Measurements from ENCODE around the gene LILRA2.
"Not testable (repeated sequence)": the region's sequence is repeated elsewhere in the genome, so short reads cannot be mapped to it uniquely, and the experiment has no call there.

Gene LILRA2

GRCh38 chr19:54571715-54572615 is 1.6 kb upstream of the LILRA2 start:
- DNase-seq (ENCODE audit: low spot score) = not testable (repeated sequence)

- DNase-seq (ENCODE audit: low spot score) = no peak
Observed at GRCh38 chr19:54572696-54573311, 786 bp upstream of the LILRA2 start.

- DNase-seq (ENCODE audit: low spot score) = no peak
Observed at GRCh38 chr19:54574051-54574450, 461 bp downstream of the LILRA2 start.

- DNase-seq (ENCODE audit: low spot score) = no peak
Observed at GRCh38 chr19:54574527-54575056, 1.0 kb downstream of the LILRA2 start.

- DNase-seq (ENCODE audit: low spot score) = not testable (repeated sequence)
Observed at GRCh38 chr19:54575205-54575604, 1.6 kb downstream of the LILRA2 start.

- DNase-seq (ENCODE audit: low spot score) = no peak
Observed at GRCh38 chr19:54576411-54576976, 2.9 kb downstream of the LILRA2 start.

- no peak for DNase-seq (ENCODE audit: low spot score)
Observed at GRCh38 chr19:54577334-54577733, 3.7 kb downstream of the LILRA2 start.

- DNase-seq (ENCODE audit: low spot score) = not testable (repeated sequence)
Observed at GRCh38 chr19:54578268-54578667, 4.7 kb downstream of the LILRA2 start.

GRCh38 chr19:54586397-54586796 is 12.8 kb downstream of the LILRA2 start:
- no peak for DNase-seq (ENCODE audit: low spot score)

GRCh38 chr19:54587026-54587425 is 13.4 kb downstream of the LILRA2 start:
- DNase-seq (ENCODE audit: low spot score) = no peak

GRCh38 chr19:54593445-54593844 is 19.9 kb downstream of the LILRA2 start, which contains the start of gene LILRA1:
Gene LILRA1, plus strand, starts transcription at chr19:54593632. Its CDS starts 613 bp downstream, at chr19:54594245.
- not testable (repeated sequence) for DNase-seq (ENCODE audit: low spot score)

- DNase-seq (ENCODE audit: low spot score) = not testable (repeated sequence)
Observed at GRCh38 chr19:54593931-54594626, 20.5 kb downstream of the LILRA2 start.

GRCh38 chr19:54594737-54595136 is 21.1 kb downstream of the LILRA2 start:
- DNase-seq (ENCODE audit: low spot score) = no peak

- not testable (repeated sequence) for DNase-seq (ENCODE audit: low spot score)
Observed at GRCh38 chr19:54595680-54596436, 22.3 kb downstream of the LILRA2 start.

- no peak for DNase-seq (ENCODE audit: low spot score)
Observed at GRCh38 chr19:54600212-54600611, 26.6 kb downstream of the LILRA2 start.

GRCh38 chr19:54606230-54606629 is 32.6 kb downstream of the LILRA2 start:
- DNase-seq (ENCODE audit: low spot score) = no peak

GRCh38 chr19:54606891-54607784 is 33.5 kb downstream of the LILRA2 start:
- DNase-seq (ENCODE audit: low spot score) = no peak

GRCh38 chr19:54607785-54608150 is 34.2 kb downstream of the LILRA2 start:
- DNase-seq (ENCODE audit: low spot score) = no peak

- no peak for DNase-seq (ENCODE audit: low spot score)
Observed at GRCh38 chr19:54608205-54608604, 34.6 kb downstream of the LILRA2 start.

- DNase-seq (ENCODE audit: low spot score) = no peak
Observed at GRCh38 chr19:54608792-54609191, 35.2 kb downstream of the LILRA2 start.

Data from HuH-7.5 (cell line).